HepG2 (cell line): ENCODE measurements around the gene BRMS1. TPM values are rescaled to one million over a fixed set of nuclear protein-coding genes. Genes with fewer than 3 reads are reported as not detected.

Experiments
- ATF1 ChIP-seq: IDR thresholded peaks from 2 replicates; pipeline ENCODE4 v1.6.1; 2016; ENCODE audit warnings: mild to moderate bottlenecking, control low read depth
- ATM ChIP-seq: fragments of 450-650 bp; IDR thresholded peaks from 2 replicates; pipeline ENCODE4 v1.7.1; 2017; ENCODE audit warnings: mild to moderate bottlenecking, borderline replicate concordance
- CBX5 ChIP-seq: sonication (generic); formaldehyde crosslinking; IDR thresholded peaks from 2 replicates; pipeline ENCODE4 v1.4.0; 2020; ENCODE audit warnings: missing genetic modification reagents, borderline replicate concordance
- DNMT1 ChIP-seq: sonication (generic); formaldehyde crosslinking; IDR thresholded peaks from 2 replicates; pipeline ENCODE4 v1.5.1; 2020; ENCODE audit warnings: mild to moderate bottlenecking, missing genetic modification reagents
- FIP1L1 ChIP-seq: fragments of 200-400 bp; formaldehyde crosslinking; IDR thresholded peaks from 2 replicates; pipeline ENCODE4 v1.6.1; 2018; ENCODE audit warnings: low read depth, mild to moderate bottlenecking, low read length, moderate library complexity, borderline replicate concordance; ENCODE audit not compliant: insufficient read depth
- FOSL1 ChIP-seq: sonication (generic); formaldehyde crosslinking; IDR thresholded peaks from 2 replicates; pipeline ENCODE4 v1.9.0; 2021; ENCODE audit warnings: missing genetic modification reagents, borderline replicate concordance
- KLF12 ChIP-seq: sonication (generic); formaldehyde crosslinking; IDR thresholded peaks from 2 replicates; pipeline ENCODE4 v1.4.0; 2020; ENCODE audit warnings: missing genetic modification reagents, borderline replicate concordance
- MAFF ChIP-seq: IDR thresholded peaks from 2 replicates; pipeline ENCODE4 v1.6.1; 2011; ENCODE audit warnings: low read depth, low read length, improper control_type of control experiment
- MIXL1 ChIP-seq: IDR thresholded peaks from 2 replicates; pipeline ENCODE4 v1.6.1; 2016
- MXI1 ChIP-seq: IDR thresholded peaks from 3 replicates; pipeline ENCODE4 v1.6.1; 2012; ENCODE audit warnings: low read depth, low read length, inconsistent platforms, borderline replicate concordance
- PBX2 ChIP-seq: IDR thresholded peaks from 2 replicates; pipeline ENCODE4 v1.6.1; 2016; ENCODE audit warnings: control low read depth
- PHF5A ChIP-seq: IDR thresholded peaks from one replicate; pipeline ENCODE4 v1.6.1; 2018; ENCODE audit warnings: low read depth, missing genetic modification reagents; ENCODE audit not compliant: unreplicated experiment
- PHF8 ChIP-seq: sonication (generic); formaldehyde crosslinking; IDR thresholded peaks from 2 replicates; pipeline ENCODE4 v1.5.0; 2020; ENCODE audit warnings: missing genetic modification reagents
- PPARG ChIP-seq: conservative IDR thresholded peaks from 2 replicates; pipeline ENCODE4 v1.6.1; 2016; ENCODE audit warnings: missing biosample characterization, missing genetic modification reagents
- RXRA ChIP-seq: sonication (generic); formaldehyde crosslinking; IDR thresholded peaks from 2 replicates; pipeline ENCODE4 v1.5.1; 2020; ENCODE audit warnings: missing genetic modification reagents
- SALL2 ChIP-seq: sonication (generic); formaldehyde crosslinking; IDR thresholded peaks from 2 replicates; pipeline ENCODE4 v1.8.1; 2023; ENCODE audit warnings: mild to moderate bottlenecking, missing genetic modification reagents, inconsistent platforms
- SRSF4 ChIP-seq: fragments of 200-400 bp; formaldehyde crosslinking; IDR thresholded peaks from one replicate; pipeline ENCODE4 v1.6.1; 2018; ENCODE audit warnings: mild to moderate bottlenecking, low read depth, low read length, moderate library complexity; ENCODE audit not compliant: poor library complexity, severe bottlenecking
- XRCC5 ChIP-seq: fragments of 200-400 bp; formaldehyde crosslinking; optimal IDR thresholded peaks from 2 replicates; pipeline ENCODE3; 2017; ENCODE audit warnings: mild to moderate bottlenecking, low read length
- ZBTB44 ChIP-seq: sonication (generic); formaldehyde crosslinking; IDR thresholded peaks from 2 replicates; pipeline ENCODE4 v1.4.0; 2020; ENCODE audit warnings: missing genetic modification reagents
- ZFYVE20 ChIP-seq: sonication (generic); formaldehyde crosslinking; IDR thresholded peaks from 2 replicates; pipeline ENCODE4 v1.8.0; 2023; ENCODE audit warnings: low read depth, mild to moderate bottlenecking, moderate library complexity, missing genetic modification reagents, borderline replicate concordance
- ZNF274 ChIP-seq: sonication (generic); formaldehyde crosslinking; IDR thresholded peaks from 2 replicates; pipeline ENCODE4 v1.5.1; 2020; ENCODE audit warnings: mild to moderate bottlenecking, missing genetic modification reagents
- ZNF333 ChIP-seq: sonication (generic); formaldehyde crosslinking; IDR thresholded peaks from 2 replicates; pipeline ENCODE4 v1.4.0; 2020; ENCODE audit warnings: mild to moderate bottlenecking, missing genetic modification reagents, borderline replicate concordance
- ZNF672 ChIP-seq: sonication (generic); formaldehyde crosslinking; IDR thresholded peaks from 2 replicates; pipeline ENCODE4 v1.8.1; 2022; ENCODE audit warnings: missing genetic modification reagents
- ZNF776 ChIP-seq: sonication (generic); formaldehyde crosslinking; IDR thresholded peaks from 2 replicates; pipeline ENCODE4 v1.4.0; 2020; ENCODE audit warnings: mild to moderate bottlenecking, missing genetic modification reagents
- ZNF790 ChIP-seq: sonication (generic); formaldehyde crosslinking; IDR thresholded peaks from 2 replicates; pipeline ENCODE4 v1.8.0; 2022; ENCODE audit warnings: missing genetic modification reagents, mild to moderate bottlenecking, borderline replicate concordance
- polyA plus RNA-seq, 8 experiments: library from polyadenylated mRNA; depleted of rRNA in 3 of 8; stranded (reverse) in 7 of 8; unstranded in 1 of 8; fragments of >200 nt; fragmentation: Illumina TruSeq in 4 of 8; extraction: Trizol in 4 of 8; gene quantifications; 2 replicates each; pipeline versions ENCODE4 v1.2.1 to v1.2.3, GENCODE V29; 2011 to 2016; ENCODE audit warnings: low read depth in 4 of 8, missing spikeins in 1 of 8, mixed read lengths in 1 of 8; ENCODE audit not compliant: insufficient read depth in 1 of 8
- total RNA-seq, 5 experiments: library from RNA; depleted of rRNA; stranded (reverse); fragments of >200 nt; fragmentation: Illumina TruSeq; extraction: Trizol; gene quantifications; 2 replicates each; pipeline ENCODE4 v1.2.3, GENCODE V29; 2016; ENCODE audit warnings: low read depth in 1 of 5
- TF ChIP-seq, protein P1 (sequence below): sonication (generic); formaldehyde crosslinking; IDR thresholded peaks from 2 replicates; pipeline ENCODE4 v1.5.1; 2020; ENCODE audit warnings: missing genetic modification reagents, mild to moderate bottlenecking, borderline replicate concordance

Gene BRMS1
- total and polyA plus RNA-seq, 2 of the 13 experiments (the other 11 are each of a cell fraction or from before 2014, with no cell fraction given) = 15.8 to 55.7 TPM

DNA sequence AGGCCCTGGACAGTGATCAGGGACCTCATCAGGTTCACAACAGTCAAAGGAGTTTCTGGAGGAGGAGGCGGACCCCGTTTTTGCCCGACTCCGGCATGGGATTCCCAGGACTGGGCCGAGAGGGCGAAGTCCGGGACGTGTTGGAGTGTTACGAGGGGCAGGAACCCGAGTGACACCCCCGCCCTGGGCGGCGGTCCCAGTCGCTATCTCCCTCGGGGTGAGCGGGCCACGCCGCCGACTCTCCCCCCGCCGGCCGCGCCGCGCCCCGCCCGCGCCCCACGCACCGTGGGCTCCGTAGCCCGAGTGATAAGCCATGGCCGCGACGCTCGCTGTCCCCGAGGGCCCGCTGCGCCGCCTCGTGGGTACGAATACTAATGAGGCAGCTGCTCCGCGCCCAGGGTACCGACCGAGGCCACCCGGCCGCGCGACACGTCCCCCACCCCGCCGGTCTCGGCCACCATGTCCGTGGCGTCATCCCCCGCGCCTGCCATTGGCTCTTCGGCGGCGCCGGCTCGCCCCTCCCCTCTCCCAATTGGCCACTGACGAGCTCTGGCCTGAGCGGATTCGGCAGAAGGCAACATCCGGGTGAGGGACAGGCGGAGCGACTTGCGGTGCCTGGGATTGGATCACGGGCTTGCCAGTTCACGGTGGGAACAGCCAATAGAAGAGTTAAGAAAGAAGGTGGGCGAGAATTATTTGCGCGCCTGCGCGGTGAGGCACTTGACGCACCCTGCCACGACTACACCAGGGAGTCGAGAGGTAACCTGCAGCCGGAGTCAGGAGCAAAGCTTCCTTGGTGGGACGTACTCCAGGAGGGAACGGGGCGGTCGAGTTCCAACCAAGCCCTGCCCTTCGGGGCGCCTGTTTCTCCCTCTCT is 56.0 kb downstream of the BRMS1 start, which contains the start of gene YIF1A (continued):
- TF ChIP-seq SALL2 = peak; percentile 68; the same call in 1 of the 2 replicates
- peak; percentile 76 for TF ChIP-seq PHF8 (CRISPR knock-in tag)
- no peak for TF ChIP-seq PPARG (CRISPR knock-in tag)
- peak; percentile 58; the same call in 2 of the 3 replicates for TF ChIP-seq MXI1
- TF ChIP-seq MIXL1 (CRISPR knock-in tag) = peak; percentile 46; the same call in 1 of the 2 replicates
- no peak for TF ChIP-seq XRCC5
- TF ChIP-seq FIP1L1 = no peak
- TF ChIP-seq ZNF672 = no peak
- TF ChIP-seq ZFYVE20 (CRISPR knock-in tag) = peak; percentile 62; the same call in 1 of the 2 replicates
- peak; percentile 57 for TF ChIP-seq RXRA (CRISPR knock-in tag)
- peak; percentile 29; the same call in 1 of the 2 replicates for TF ChIP-seq KLF12
- TF ChIP-seq ZNF274 = no peak
- no peak for TF ChIP-seq PHF5A (CRISPR knock-in tag)
- peak; percentile 76; the same call in 1 of the 2 replicates for TF ChIP-seq ZNF776 (CRISPR knock-in tag)
- TF ChIP-seq ZBTB44 (CRISPR knock-in tag) = no peak
- 0 out of 2 replicates have a peak, but pooled peaks have one; percentile 1 for TF ChIP-seq ZNF790 (CRISPR knock-in tag)
- TF ChIP-seq ZNF333 (CRISPR knock-in tag) = no peak; the same call in 1 of the 2 replicates
- TF ChIP-seq, protein P1, sequence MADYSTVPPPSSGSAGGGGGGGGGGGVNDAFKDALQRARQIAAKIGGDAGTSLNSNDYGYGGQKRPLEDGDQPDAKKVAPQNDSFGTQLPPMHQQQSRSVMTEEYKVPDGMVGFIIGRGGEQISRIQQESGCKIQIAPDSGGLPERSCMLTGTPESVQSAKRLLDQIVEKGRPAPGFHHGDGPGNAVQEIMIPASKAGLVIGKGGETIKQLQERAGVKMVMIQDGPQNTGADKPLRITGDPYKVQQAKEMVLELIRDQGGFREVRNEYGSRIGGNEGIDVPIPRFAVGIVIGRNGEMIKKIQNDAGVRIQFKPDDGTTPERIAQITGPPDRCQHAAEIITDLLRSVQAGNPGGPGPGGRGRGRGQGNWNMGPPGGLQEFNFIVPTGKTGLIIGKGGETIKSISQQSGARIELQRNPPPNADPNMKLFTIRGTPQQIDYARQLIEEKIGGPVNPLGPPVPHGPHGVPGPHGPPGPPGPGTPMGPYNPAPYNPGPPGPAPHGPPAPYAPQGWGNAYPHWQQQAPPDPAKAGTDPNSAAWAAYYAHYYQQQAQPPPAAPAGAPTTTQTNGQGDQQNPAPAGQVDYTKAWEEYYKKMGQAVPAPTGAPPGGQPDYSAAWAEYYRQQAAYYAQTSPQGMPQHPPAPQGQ (CRISPR knock-in tag) = no peak
- TF ChIP-seq PBX2 (CRISPR knock-in tag) = peak; percentile 94
- peak; percentile 75; the same call in 1 of the 2 replicates for TF ChIP-seq ATF1 (CRISPR knock-in tag)
- TF ChIP-seq SRSF4 = no peak
- no peak for TF ChIP-seq FOSL1 (CRISPR knock-in tag)
- no peak for TF ChIP-seq DNMT1 (CRISPR knock-in tag)
- no peak for TF ChIP-seq MAFF
- TF ChIP-seq CBX5 = no peak; the same call in 1 of the 2 replicates
- TF ChIP-seq ATM = no peak
